A673 (cell line): ENCODE results near the gene NR5A1. TPM values are rescaled to one million over a fixed set of nuclear protein-coding genes. Genes with fewer than 3 reads are reported as not detected.

ENCODE experiments used
- BruUV-seq: library from RNA; stranded (reverse); fragments of 400-500 nt; replicated peaks from 2 replicates; lab custom pipeline; 2021; lab: Mats Ljungman, UMichigan
- CTCF ChIA-PET: fragments of 300-600 bp; sonication (Branson Sonifier 250); formaldehyde crosslinking; loops from one replicate; lab custom pipeline; 2022; ENCODE audit warnings: antibody characterized with exemption; lab: Charles Lee
- POLR2A ChIA-PET: fragments of 300-600 bp; sonication (Branson Sonifier 250); formaldehyde crosslinking; loops from one replicate; lab custom pipeline; 2022; ENCODE audit warnings: antibody characterized with exemption; ENCODE audit not compliant: low non-redundant PET; lab: Charles Lee
- DNase-seq: peaks from one replicate; pipeline ENCODE4 v3.0.0-alpha.2; 2015; ENCODE audit warnings: low spot score
- H3K27ac ChIP-seq: fragments of 200-600 bp; sonication (generic); 2 replicates; pipeline ENCODE4 v1.5.1; 2016; ENCODE audit warnings: mixed run types, low read depth, mild to moderate bottlenecking, mixed read lengths, antibody characterized with exemption, low read length; ENCODE audit not compliant: poor library complexity, severe bottlenecking
- H3K27me3 ChIP-seq: fragments of 200-600 bp; sonication (generic); replicated peaks from 2 replicates; pipeline ENCODE4 v1.6.1; 2017; ENCODE audit warnings: mixed run types, low read depth, mild to moderate bottlenecking, mixed read lengths, antibody characterized with exemption, low read length; ENCODE audit not compliant: insufficient read depth, poor library complexity
- H3K36me3 ChIP-seq: fragments of 200-600 bp; sonication (generic); 2 replicates; pipeline ENCODE4 v1.6.1; 2016; ENCODE audit warnings: mixed run types, mild to moderate bottlenecking, mixed read lengths, antibody characterized with exemption, low read length; ENCODE audit not compliant: insufficient read depth, poor library complexity, severe bottlenecking
- H3K4me1 ChIP-seq: fragments of 200-600 bp; sonication (generic); 2 replicates; pipeline ENCODE4 v1.6.1; 2017; ENCODE audit warnings: mixed run types, mild to moderate bottlenecking, mixed read lengths, antibody characterized with exemption, low read length; ENCODE audit not compliant: insufficient read depth, poor library complexity, severe bottlenecking
- H3K4me3 ChIP-seq: fragments of 200-600 bp; sonication (generic); 2 replicates; pipeline ENCODE4 v1.5.1; 2016; ENCODE audit warnings: low read depth, mixed run types, mild to moderate bottlenecking, mixed read lengths, low read length; ENCODE audit not compliant: poor library complexity, severe bottlenecking
- H3K9me3 ChIP-seq: fragments of 200-600 bp; sonication (generic); 2 replicates; pipeline ENCODE4 v1.6.1; 2016; ENCODE audit warnings: mixed run types, low read depth, mild to moderate bottlenecking, mixed read lengths, antibody characterized with exemption, low read length; ENCODE audit not compliant: poor library complexity, severe bottlenecking
- CTCF ChIP-seq: fragments of 300-800, 200-600 bp; sonication (generic); conservative IDR thresholded peaks from 2 replicates; pipeline ENCODE4 v1.5.1; 2017; ENCODE audit warnings: low read depth, mild to moderate bottlenecking, antibody characterized with exemption, low read length, moderate library complexity, mixed read lengths
- EZH2 ChIP-seq: fragments of 200-600 bp; sonication (generic); IDR thresholded peaks from 2 replicates; pipeline ENCODE4 v1.6.1; 2017; ENCODE audit warnings: borderline replicate concordance, low read depth, mild to moderate bottlenecking, mixed read lengths, antibody characterized with exemption, low read length; ENCODE audit not compliant: poor library complexity, severe bottlenecking
- intact Hi-C: fragments of 100-400 bp; cut with micrococcal nuclease; formaldehyde crosslinking; loops from one replicate; pipeline ENCODE4 v1.10.0; 2022; ENCODE audit not compliant: unreplicated experiment
- total RNA-seq: library from RNA; stranded (reverse); gene quantifications from 2 replicates; pipeline ENCODE4 v1.2.3, GENCODE V29; 2021

The NR5A1 gene
- total RNA-seq, 1 experiment from 2014 or later = not detected

- Histone ChIP-seq H3K4me1 (no peaks in the 10 kb centered on the region), H3K27me3 (no peaks in the 10 kb centered on the region), H3K36me3 (no peaks in the 10 kb centered on the region), H3K4me3 (no peak overlapping the region), H3K9me3 (no peaks in the 10 kb centered on the region), H3K27ac (no peak overlapping the region)
- no peak for DNase-seq
- POLR2A ChIA-PET = no interaction called here
- intact Hi-C loops = no loop called here
- BruUV-seq = no TSS peak
- CTCF ChIA-PET = no interaction called here
- no peak for TF ChIP-seq CTCF
- TF ChIP-seq EZH2 = no peak
Measured at GRCh38 chr9:124469011-124469832, 38.0 kb downstream of the NR5A1 start.

- TF ChIP-seq EZH2 = no peak
- TF ChIP-seq CTCF = no peak
- intact Hi-C loops = no loop called here
- POLR2A ChIA-PET = no interaction called here
- Histone ChIP-seq H3K4me1 (no peaks in the 10 kb centered on the region), H3K27me3 (peaks cover 3% of the 10 kb centered on the region), H3K27ac (no peak overlapping the region), H3K4me3 (no peak overlapping the region), H3K36me3 (no peaks in the 10 kb centered on the region), H3K9me3 (no peaks in the 10 kb centered on the region)
- CTCF ChIA-PET = no interaction called here
- no peak for DNase-seq
- no TSS peak for BruUV-seq
Measured at GRCh38 chr9:124468061-124468740, 39.0 kb downstream of the NR5A1 start.

GRCh38 chr9:124467410-124468060, 39.7 kb downstream of the NR5A1 start:
- Histone ChIP-seq H3K36me3 (no peaks in the 10 kb centered on the region), H3K27me3 (peaks cover 10% of the 10 kb centered on the region), H3K4me1 (no peaks in the 10 kb centered on the region), H3K4me3 (no peak overlapping the region), H3K9me3 (no peaks in the 10 kb centered on the region), H3K27ac (no peak overlapping the region)
- ChIA-PET CTCF (no interaction called here), POLR2A (no interaction called here)
- TF ChIP-seq CTCF (no peak), EZH2 (no peak)
- intact Hi-C loops = no loop called here
- no peak for DNase-seq
- no TSS peak for BruUV-seq
